Smooth muscle cell (in vitro differentiated cells): ENCODE data around the gene GATAD2B. TPM values are rescaled to one million over a fixed set of nuclear protein-coding genes. Genes with fewer than 3 reads are reported as not detected.

Source experiments
- DNase-seq: peaks from one replicate; lab custom pipeline; 2025; ENCODE audit not compliant: unreplicated experiment; lab: John Stamatoyannopoulos, UW
- H2AFZ ChIP-seq: fragments of 200-600 bp; sonication (generic); 2 replicates; pipeline ENCODE4 v1.6.0; 2016; ENCODE audit warnings: antibody characterized with exemption, low read depth, mild to moderate bottlenecking
- H3F3A ChIP-seq: fragments of 200-600 bp; sonication (generic); 2 replicates; pipeline ENCODE4 v1.6.0; 2017; ENCODE audit warnings: antibody characterized with exemption, low read depth
- H3K27ac ChIP-seq: fragments of 200-600 bp; sonication (generic); 2 replicates; pipeline ENCODE4 v1.5.1; 2016; ENCODE audit warnings: low read depth, mild to moderate bottlenecking
- H3K27me3 ChIP-seq: fragments of 200-600 bp; sonication (generic); 2 replicates; pipeline ENCODE4 v1.6.1; 2016; ENCODE audit warnings: low read depth, mild to moderate bottlenecking
- H3K36me3 ChIP-seq: fragments of 200-600 bp; sonication (generic); 2 replicates; pipeline ENCODE4 v1.5.1; 2016; ENCODE audit warnings: low read depth
- H3K4me1 ChIP-seq: fragments of 200-600 bp; sonication (generic); 2 replicates; pipeline ENCODE4 v1.5.1; 2016; ENCODE audit warnings: low read depth
- H3K4me2 ChIP-seq: fragments of 200-600 bp; sonication (generic); 2 replicates; pipeline ENCODE4 v1.6.0; 2016; ENCODE audit warnings: mild to moderate bottlenecking
- H3K4me3 ChIP-seq: fragments of 200-600 bp; sonication (generic); 2 replicates; pipeline ENCODE4 v1.5.1; 2016; ENCODE audit warnings: mild to moderate bottlenecking
- H3K79me2 ChIP-seq: fragments of 200-600 bp; sonication (generic); 2 replicates; pipeline ENCODE4 v1.6.0; 2016; ENCODE audit warnings: low read depth, mild to moderate bottlenecking
- H3K9ac ChIP-seq: fragments of 200-600 bp; sonication (generic); 2 replicates; pipeline ENCODE4 v1.6.0; 2016; ENCODE audit warnings: low read depth
- H3K9me3 ChIP-seq: fragments of 200-600 bp; sonication (generic); replicated peaks from 2 replicates; pipeline ENCODE4 v1.5.1; 2016; ENCODE audit warnings: low read depth
- H4K20me1 ChIP-seq: fragments of 200-600 bp; sonication (generic); 2 replicates; pipeline ENCODE4 v1.6.0; 2016; ENCODE audit warnings: low read depth
- WGBS: methylation state at CpG from one replicate; pipeline ENCODE4 v1.1.7; 2016; ENCODE audit warnings: low lambda C conversion rate; 5-methylcytosine and 5-hydroxymethylcytosine counted together
- polyA plus RNA-seq: library from polyadenylated mRNA; unstranded; fragments of >200 nt; fragmentation: Nextera tagmentation; extraction: Ambion mirVana; gene quantifications from 2 replicates; pipeline ENCODE4 v1.2.1, GENCODE V29; 2016
- total RNA-seq: library from RNA; depleted of rRNA; stranded (reverse); fragments of >200 nt; gene quantifications from 2 replicates; pipeline ENCODE4 v1.2.3, GENCODE V29; 2014
- TF ChIP-seq, protein P1 (sequence below): fragments of 200-600 bp; sonication (generic); IDR thresholded peaks from 2 replicates; pipeline ENCODE4 v1.5.1; 2017; ENCODE audit warnings: borderline replicate concordance, mild to moderate bottlenecking, antibody characterized with exemption; ENCODE audit not compliant: insufficient read depth, poor library complexity, severe bottlenecking

GATAD2B gene
- total and polyA plus RNA-seq, 2 experiments from 2014 or later = 7.8 to 24.9 TPM

DNA sequence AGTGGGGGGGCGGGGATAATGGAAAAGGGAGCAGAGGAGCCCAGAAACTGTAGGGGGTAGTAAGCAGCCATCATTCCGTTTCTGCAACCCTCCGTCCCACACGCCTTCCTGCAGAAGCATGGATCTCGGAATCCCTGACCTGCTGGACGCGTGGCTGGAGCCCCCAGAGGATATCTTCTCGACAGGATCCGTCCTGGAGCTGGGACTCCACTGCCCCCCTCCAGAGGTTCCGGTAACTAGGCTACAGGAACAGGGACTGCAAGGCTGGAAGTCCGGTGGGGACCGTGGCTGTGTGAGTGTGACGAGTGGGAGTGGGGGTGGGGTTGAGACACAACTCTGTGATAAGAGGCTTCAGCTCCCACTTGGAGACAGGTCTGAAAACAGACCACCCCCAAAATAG, 45.6 kb upstream of the GATAD2B start:
- no peak overlapping the region for H3K27ac ChIP-seq
- WGBS = 44% methylated on average over 12 of the region's 13 CpGs
- H3K36me3 ChIP-seq = no peaks in the 10 kb centered on the region
- H3K9me3 ChIP-seq = no peaks in the 10 kb centered on the region
- peaks cover 13% of the 10 kb centered on the region for H3K79me2 ChIP-seq
- H3K4me1 ChIP-seq = peaks cover 14% of the 10 kb centered on the region
- H3F3A ChIP-seq = peaks cover 8% of the 10 kb centered on the region
- TF ChIP-seq, protein P1, sequence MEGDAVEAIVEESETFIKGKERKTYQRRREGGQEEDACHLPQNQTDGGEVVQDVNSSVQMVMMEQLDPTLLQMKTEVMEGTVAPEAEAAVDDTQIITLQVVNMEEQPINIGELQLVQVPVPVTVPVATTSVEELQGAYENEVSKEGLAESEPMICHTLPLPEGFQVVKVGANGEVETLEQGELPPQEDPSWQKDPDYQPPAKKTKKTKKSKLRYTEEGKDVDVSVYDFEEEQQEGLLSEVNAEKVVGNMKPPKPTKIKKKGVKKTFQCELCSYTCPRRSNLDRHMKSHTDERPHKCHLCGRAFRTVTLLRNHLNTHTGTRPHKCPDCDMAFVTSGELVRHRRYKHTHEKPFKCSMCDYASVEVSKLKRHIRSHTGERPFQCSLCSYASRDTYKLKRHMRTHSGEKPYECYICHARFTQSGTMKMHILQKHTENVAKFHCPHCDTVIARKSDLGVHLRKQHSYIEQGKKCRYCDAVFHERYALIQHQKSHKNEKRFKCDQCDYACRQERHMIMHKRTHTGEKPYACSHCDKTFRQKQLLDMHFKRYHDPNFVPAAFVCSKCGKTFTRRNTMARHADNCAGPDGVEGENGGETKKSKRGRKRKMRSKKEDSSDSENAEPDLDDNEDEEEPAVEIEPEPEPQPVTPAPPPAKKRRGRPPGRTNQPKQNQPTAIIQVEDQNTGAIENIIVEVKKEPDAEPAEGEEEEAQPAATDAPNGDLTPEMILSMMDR = no peak
- H3K27me3 ChIP-seq = no peaks in the 10 kb centered on the region
- H2AFZ ChIP-seq = no peak overlapping the region
- peak overlapping the region; percentile 87 for H3K4me2 ChIP-seq
- H3K4me3 ChIP-seq = peak overlapping the region; percentile 63
- no peak for DNase-seq
- H4K20me1 ChIP-seq = no peaks in the 10 kb centered on the region
- H3K9ac ChIP-seq = no peak overlapping the region

DNA sequence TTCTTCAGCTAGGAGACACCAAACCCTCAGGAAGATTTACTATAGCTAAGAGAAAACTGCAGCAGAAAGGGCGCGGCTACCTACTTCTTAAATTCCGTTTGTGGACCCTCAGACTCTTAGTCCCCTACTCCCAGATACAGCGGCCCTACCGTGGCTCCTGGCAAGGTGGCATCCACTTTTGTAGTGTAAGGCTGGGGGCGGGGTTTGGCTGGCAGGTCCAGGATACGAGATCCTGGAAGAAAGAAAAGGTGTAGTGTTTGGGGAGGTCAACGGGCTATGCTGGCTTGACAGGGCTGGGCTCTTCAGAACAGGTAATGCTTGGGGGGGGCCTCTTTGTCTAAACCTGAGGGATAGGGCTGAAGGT, 45.2 kb upstream of the GATAD2B start:
- Histone ChIP-seq H3K36me3 (no peaks in the 10 kb centered on the region), H4K20me1 (no peaks in the 10 kb centered on the region), H3K27ac (peak overlapping the region; percentile 73), H3K27me3 (no peaks in the 10 kb centered on the region), H3K4me3 (peak overlapping the region; percentile 63), H3K9me3 (no peaks in the 10 kb centered on the region), H3K79me2 (peaks cover 15% of the 10 kb centered on the region), H2AFZ (peak overlapping the region; percentile 65), H3K9ac (peak overlapping the region; percentile 11), H3F3A (peaks cover 10% of the 10 kb centered on the region), H3K4me1 (peaks cover 14% of the 10 kb centered on the region), H3K4me2 (peak overlapping the region; percentile 87)
- WGBS = 14% methylated on average over 8 of the region's 8 CpGs
- no peak for DNase-seq
- TF ChIP-seq, protein P1 = no peak

DNA sequence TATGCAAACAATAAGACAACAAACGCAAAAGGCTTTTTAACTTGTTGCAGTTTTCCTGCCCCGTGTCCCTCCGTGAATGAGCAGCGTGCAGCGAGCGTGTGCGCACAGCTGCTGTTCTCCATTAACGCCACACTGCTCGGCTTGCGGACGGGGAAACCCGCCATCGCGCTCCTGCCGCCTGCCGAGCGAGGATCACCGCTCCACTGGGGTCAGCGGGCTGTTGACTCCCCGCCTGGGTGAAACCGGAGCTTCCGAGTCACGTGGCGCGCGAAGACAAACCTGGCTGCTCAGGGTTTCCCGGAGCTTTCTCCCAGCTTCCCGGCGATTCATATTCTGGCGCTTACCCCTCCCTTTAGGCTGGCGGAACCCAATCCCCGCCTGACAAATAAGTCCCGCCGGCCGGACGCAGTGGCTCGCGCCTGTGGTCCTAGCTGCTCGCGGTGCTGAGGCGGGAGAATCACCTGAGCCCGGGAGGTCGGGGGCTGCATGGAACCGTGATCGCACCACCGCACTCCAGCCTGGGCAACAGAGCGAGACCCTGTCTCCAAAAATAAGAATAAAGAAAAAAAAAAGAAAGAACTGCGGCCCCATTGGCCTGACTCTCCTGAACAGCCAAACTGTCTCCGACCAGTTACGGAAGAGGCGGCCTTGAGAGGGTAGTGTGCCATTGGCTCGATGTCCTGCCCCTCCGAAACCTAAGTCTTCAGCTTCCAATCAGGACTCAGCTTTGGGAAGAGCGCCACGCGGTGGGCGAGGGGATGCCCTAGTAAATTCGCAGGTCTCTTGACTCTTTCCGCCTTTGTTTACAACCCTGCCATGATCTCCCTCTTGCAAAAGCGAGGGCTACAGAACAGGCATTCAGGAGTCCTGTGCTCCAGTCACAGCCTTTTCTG, 44.6 kb upstream of the GATAD2B start, which contains the start of gene CREB3L4:
Gene CREB3L4, plus strand, starts transcription at position 796 of the 893 bp plus-strand sequence. CDS start 624 bp downstream, outside the sequence.
- peak; percentile 80 for DNase-seq
- Histone ChIP-seq H3F3A (peaks cover 13% of the 10 kb centered on the region), H3K4me3 (peak within 1 kb of the TSS; percentile 63), H2AFZ (peak within 1 kb of the TSS; percentile 65), H4K20me1 (peaks cover 2% of the 10 kb centered on the region), H3K27ac (peak within 1 kb of the TSS; percentile 73), H3K4me2 (peak within 1 kb of the TSS; percentile 87), H3K79me2 (peaks cover 20% of the 10 kb centered on the region), H3K9me3 (no peaks in the 10 kb centered on the region), H3K36me3 (no peaks in the 10 kb centered on the region), H3K4me1 (peaks cover 18% of the 10 kb centered on the region), H3K9ac (peak within 1 kb of the TSS; percentile 55), H3K27me3 (no peaks in the 10 kb centered on the region)
- TF ChIP-seq, protein P1 = peak; percentile 9
- WGBS = under 1% methylated on average over 60 of the region's 60 CpGs
